SU-DHL-6 (cell line): ENCODE results near the gene COBLL1.

Source experiments
- H2AFZ ChIP-seq: fragments of 200-600 bp; sonication (generic); 2 replicates; pipeline ENCODE4 v1.6.1; 2014; ENCODE audit warnings: low read depth, mild to moderate bottlenecking, moderate library complexity, mixed read lengths, antibody characterized with exemption, low read length; ENCODE audit not compliant: severe bottlenecking
- H3F3A ChIP-seq: fragments of 200-600 bp; shearing (Covaris generic); 2 replicates; pipeline ENCODE4 v1.6.0; 2016; ENCODE audit warnings: antibody characterized with exemption, mild to moderate bottlenecking; ENCODE audit not compliant: insufficient read depth
- H3K27ac ChIP-seq: fragments of 200-600 bp; sonication (generic); 2 replicates; pipeline ENCODE4 v1.5.1; 2016; ENCODE audit warnings: low read depth, mild to moderate bottlenecking, low read length, moderate library complexity, mixed read lengths
- H3K27me3 ChIP-seq: fragments of 200-600 bp; sonication (generic), shearing (Covaris generic); 2 replicates; pipeline ENCODE4 v1.6.0; 2014; ENCODE audit warnings: mild to moderate bottlenecking, low read length
- H3K36me3 ChIP-seq: fragments of 200-600 bp; sonication (generic); 2 replicates; pipeline ENCODE4 v1.6.1; 2014; ENCODE audit warnings: mild to moderate bottlenecking, low read length, mixed read lengths
- H3K4me2 ChIP-seq: fragments of 300-600, 200-600 bp; shearing (Covaris generic), sonication (generic); 2 replicates; pipeline ENCODE4 v1.6.0; 2014; ENCODE audit warnings: low read length, low read depth, mild to moderate bottlenecking; ENCODE audit not compliant: poor library complexity, severe bottlenecking
- H3K4me3 ChIP-seq: fragments of 200-600 bp; sonication (generic); 2 replicates; pipeline ENCODE4 v1.5.1; 2014; ENCODE audit warnings: antibody characterized with exemption, low read length, mild to moderate bottlenecking, mixed read lengths; ENCODE audit not compliant: insufficient read depth, poor library complexity, severe bottlenecking
- H3K79me2 ChIP-seq: fragments of 200-600 bp; sonication (generic); 2 replicates; pipeline ENCODE4 v1.6.1; 2014; ENCODE audit warnings: mild to moderate bottlenecking, low read length, moderate library complexity; ENCODE audit not compliant: insufficient read depth
- H3K9ac ChIP-seq: fragments of 200-600 bp; sonication (generic); 2 replicates; pipeline ENCODE4 v1.7.0; 2014; ENCODE audit warnings: mild to moderate bottlenecking, low read length
- H3K9me2 ChIP-seq: fragments of 200-600 bp; sonication (generic); replicated peaks from 2 replicates; pipeline ENCODE4 v1.6.1; 2014; ENCODE audit warnings: low read length; ENCODE audit not compliant: insufficient read depth
- H3K9me3 ChIP-seq: fragments of 200-600 bp; sonication (generic); 2 replicates; pipeline ENCODE4 v1.6.1; 2014; ENCODE audit warnings: low read length, mixed read lengths; ENCODE audit not compliant: insufficient read depth
- H4K20me1 ChIP-seq: fragments of 200-600 bp; sonication (generic); 2 replicates; pipeline ENCODE4 v1.6.1; 2014; ENCODE audit warnings: low read depth, mild to moderate bottlenecking, antibody characterized with exemption, low read length, moderate library complexity, mixed read lengths
- EZH2phosphoT487 ChIP-seq: fragments of 200-600 bp; sonication (generic), shearing (Covaris generic); conservative IDR thresholded peaks from 2 replicates; pipeline ENCODE4 v1.6.1; 2018; ENCODE audit warnings: mild to moderate bottlenecking, antibody characterized with exemption, low read length, moderate library complexity, mixed read lengths
- TF ChIP-seq, protein P1 (sequence below): fragments of 200-600 bp; sonication (generic); IDR thresholded peaks from one replicate; pipeline ENCODE4 v1.5.1; 2017; ENCODE audit warnings: antibody characterized with exemption, mild to moderate bottlenecking, low read length, moderate library complexity; ENCODE audit not compliant: insufficient read depth, poor library complexity, severe bottlenecking

Gene COBLL1

DNA sequence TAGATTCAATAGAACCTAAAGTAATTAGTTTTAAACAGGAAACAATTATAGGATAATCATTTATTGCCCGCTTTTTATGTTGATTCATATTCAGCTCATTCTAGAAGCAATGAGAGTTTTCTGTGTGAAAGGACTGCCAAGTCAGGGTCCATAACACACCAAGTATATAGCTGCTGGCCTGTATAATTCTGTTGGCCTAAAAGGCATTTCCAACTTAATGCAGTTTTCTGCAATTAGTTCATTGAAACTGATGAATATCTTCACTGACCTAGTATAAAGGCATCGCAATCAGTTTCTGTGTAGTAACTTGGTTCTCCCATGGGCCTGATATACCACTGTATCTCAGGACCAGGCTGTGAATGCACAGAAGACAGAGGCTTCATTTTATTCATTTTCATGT is 151.3 kb downstream of the COBLL1 start:
- no peak overlapping the region for H3K27ac ChIP-seq
- H3K9ac ChIP-seq, result no peak overlapping the region

DNA sequence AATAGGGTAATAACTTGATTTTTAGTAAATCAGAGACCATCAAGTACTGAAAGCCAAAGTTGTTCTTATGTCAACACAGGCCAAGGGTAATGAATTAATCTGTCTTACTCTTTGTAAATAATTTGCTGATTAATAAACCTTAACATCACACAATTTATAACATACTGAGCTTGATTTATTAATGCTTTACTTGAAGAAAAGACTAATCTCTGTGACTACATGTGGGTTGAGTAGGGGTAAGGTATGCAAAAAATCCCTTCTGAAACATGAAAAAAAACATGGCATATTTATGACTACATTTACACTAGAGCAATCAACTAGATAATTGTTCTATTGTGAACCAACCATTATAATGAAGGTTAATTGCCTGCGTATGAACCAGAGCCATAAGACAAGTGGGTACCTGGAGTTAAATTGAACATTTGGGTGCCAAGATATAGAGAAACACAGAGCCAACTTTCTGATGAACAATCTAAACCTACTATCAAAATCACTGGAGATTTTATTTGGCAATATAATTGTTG is 152.7 kb downstream of the COBLL1 start:
- no peaks in the 10 kb centered on the region for H3K9me3 ChIP-seq
- H3K4me3 ChIP-seq, result no peak overlapping the region

More for the DNA sequence above, 151.3 kb downstream of the COBLL1 start:
- no peaks in the 10 kb centered on the region for H3K36me3 ChIP-seq
- no peaks in the 10 kb centered on the region for H3K27me3 ChIP-seq
- no peaks in the 10 kb centered on the region for H3K9me2 ChIP-seq
- H3K4me3 ChIP-seq, result no peak overlapping the region
- no peaks in the 10 kb centered on the region for H3F3A ChIP-seq
- H4K20me1 ChIP-seq, result no peaks in the 10 kb centered on the region; the same call in 1 of the 2 replicates
- H3K9me3 ChIP-seq, result no peaks in the 10 kb centered on the region
- TF ChIP-seq EZH2phosphoT487, result no peak
- H2AFZ ChIP-seq, result no peak overlapping the region
- H3K4me2 ChIP-seq, result no peak overlapping the region
- no peaks in the 10 kb centered on the region for H3K79me2 ChIP-seq

DNA sequence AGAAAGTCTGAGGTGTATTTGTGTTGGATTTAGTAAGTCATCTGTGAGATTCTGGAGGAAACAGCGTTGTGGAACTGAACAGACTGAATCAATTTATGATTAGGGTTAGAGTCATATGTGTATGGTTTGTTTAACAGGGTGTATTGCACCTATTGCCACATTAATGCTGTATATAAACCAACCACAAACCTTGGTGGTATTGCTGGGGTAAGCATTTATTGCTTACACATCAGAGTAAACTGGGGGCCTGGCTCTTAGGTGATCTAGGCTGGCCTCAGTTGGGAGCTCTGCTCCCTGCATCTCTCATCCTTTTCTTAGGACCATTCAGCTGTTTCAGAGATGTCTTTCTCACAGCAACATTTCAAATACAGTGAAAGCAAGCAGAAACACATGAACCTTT is 160.6 kb downstream of the COBLL1 start:
- H3F3A ChIP-seq, result no peaks in the 10 kb centered on the region
- H2AFZ ChIP-seq, result no peak overlapping the region
- H3K4me2 ChIP-seq, result no peak overlapping the region
- no peaks in the 10 kb centered on the region for H3K36me3 ChIP-seq
- H3K79me2 ChIP-seq, result no peaks in the 10 kb centered on the region
- no peak overlapping the region for H3K4me3 ChIP-seq
- TF ChIP-seq EZH2phosphoT487, result no peak
- TF ChIP-seq, protein P1, sequence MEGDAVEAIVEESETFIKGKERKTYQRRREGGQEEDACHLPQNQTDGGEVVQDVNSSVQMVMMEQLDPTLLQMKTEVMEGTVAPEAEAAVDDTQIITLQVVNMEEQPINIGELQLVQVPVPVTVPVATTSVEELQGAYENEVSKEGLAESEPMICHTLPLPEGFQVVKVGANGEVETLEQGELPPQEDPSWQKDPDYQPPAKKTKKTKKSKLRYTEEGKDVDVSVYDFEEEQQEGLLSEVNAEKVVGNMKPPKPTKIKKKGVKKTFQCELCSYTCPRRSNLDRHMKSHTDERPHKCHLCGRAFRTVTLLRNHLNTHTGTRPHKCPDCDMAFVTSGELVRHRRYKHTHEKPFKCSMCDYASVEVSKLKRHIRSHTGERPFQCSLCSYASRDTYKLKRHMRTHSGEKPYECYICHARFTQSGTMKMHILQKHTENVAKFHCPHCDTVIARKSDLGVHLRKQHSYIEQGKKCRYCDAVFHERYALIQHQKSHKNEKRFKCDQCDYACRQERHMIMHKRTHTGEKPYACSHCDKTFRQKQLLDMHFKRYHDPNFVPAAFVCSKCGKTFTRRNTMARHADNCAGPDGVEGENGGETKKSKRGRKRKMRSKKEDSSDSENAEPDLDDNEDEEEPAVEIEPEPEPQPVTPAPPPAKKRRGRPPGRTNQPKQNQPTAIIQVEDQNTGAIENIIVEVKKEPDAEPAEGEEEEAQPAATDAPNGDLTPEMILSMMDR, result no peak
- H4K20me1 ChIP-seq, result no peaks in the 10 kb centered on the region
- H3K9me3 ChIP-seq, result no peaks in the 10 kb centered on the region
- no peaks in the 10 kb centered on the region for H3K9me2 ChIP-seq
- H3K27ac ChIP-seq, result no peak overlapping the region
- no peak overlapping the region for H3K9ac ChIP-seq
- H3K27me3 ChIP-seq, result no peaks in the 10 kb centered on the region

More for the DNA sequence above, 152.7 kb downstream of the COBLL1 start:
- no peak overlapping the region for H3K9ac ChIP-seq
- no peaks in the 10 kb centered on the region for H3K79me2 ChIP-seq
- no peak overlapping the region for H3K27ac ChIP-seq
- TF ChIP-seq EZH2phosphoT487, result no peak
- TF ChIP-seq, protein P1, result no peak
- no peak overlapping the region for H3K4me2 ChIP-seq
- H3K9me2 ChIP-seq, result no peaks in the 10 kb centered on the region
- no peaks in the 10 kb centered on the region; the same call in 1 of the 2 replicates for H4K20me1 ChIP-seq
- H3K27me3 ChIP-seq, result no peaks in the 10 kb centered on the region
- H2AFZ ChIP-seq, result no peak overlapping the region
- no peaks in the 10 kb centered on the region for H3F3A ChIP-seq
- no peaks in the 10 kb centered on the region for H3K36me3 ChIP-seq

DNA sequence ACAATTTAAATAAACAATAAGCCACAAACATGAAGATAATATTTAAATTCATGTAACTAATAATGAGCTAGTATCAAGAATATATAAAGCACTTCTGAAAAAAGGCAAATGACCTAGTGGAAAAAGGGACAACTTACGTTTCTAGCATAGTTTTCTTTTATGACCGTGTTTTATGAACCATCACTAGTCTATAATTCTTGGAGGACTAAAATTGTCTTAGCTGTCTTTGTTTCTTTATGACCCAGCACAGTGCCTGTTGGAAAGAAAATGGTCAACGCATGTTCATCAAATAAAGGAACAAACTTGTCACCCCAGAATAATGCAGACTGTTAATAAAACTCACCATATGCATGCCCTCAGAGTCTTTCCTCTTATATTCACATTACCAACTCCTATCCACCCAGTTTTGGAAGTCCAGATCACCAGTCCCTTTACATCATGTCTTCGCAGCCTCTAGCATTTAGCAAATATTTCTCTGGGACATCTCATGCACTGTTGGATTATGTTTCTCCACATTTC is 162.9 kb downstream of the COBLL1 start:
- Histone ChIP-seq H3K9me2 (no peaks in the 10 kb centered on the region), H4K20me1 (no peaks in the 10 kb centered on the region), H3K27me3 (no peaks in the 10 kb centered on the region), H3K36me3 (no peaks in the 10 kb centered on the region), H2AFZ (no peak overlapping the region), H3K79me2 (no peaks in the 10 kb centered on the region), H3K27ac (no peak overlapping the region), H3K9me3 (no peaks in the 10 kb centered on the region), H3K4me3 (no peak overlapping the region), H3K9ac (no peak overlapping the region), H3K4me2 (no peak overlapping the region), H3F3A (no peaks in the 10 kb centered on the region)
- TF ChIP-seq, protein P1, result no peak
